H9 (cell line): ENCODE results near the gene SCN8A. TPM values are rescaled to one million over a fixed set of nuclear protein-coding genes. Genes with fewer than 3 reads are reported as not detected.

Experiments
- DNase-seq: peaks from one replicate; pipeline ENCODE4 v3.0.0-alpha.2; 2017
- H2AFZ ChIP-seq: one replicate; pipeline ENCODE4 v1.6.1; 2013; ENCODE audit warnings: mild to moderate bottlenecking, low read length, control low read depth, moderate library complexity
- H2AK5ac ChIP-seq: 2 replicates; pipeline ENCODE4 v1.6.1; 2013; ENCODE audit warnings: low read length, control low read depth, mixed read lengths; ENCODE audit not compliant: insufficient read length
- H2BK120ac ChIP-seq: one replicate; pipeline ENCODE4 v1.6.1; 2013; ENCODE audit warnings: low read depth, mild to moderate bottlenecking, low read length, control low read depth, inconsistent platforms; ENCODE audit not compliant: poor library complexity, severe bottlenecking
- H2BK12ac ChIP-seq: 2 replicates; pipeline ENCODE4 v1.6.1; 2013; ENCODE audit warnings: low read length, control low read depth, mixed read lengths, low read depth; ENCODE audit not compliant: insufficient read length
- H2BK15ac ChIP-seq: 2 replicates; pipeline ENCODE4 v1.6.1; 2013; ENCODE audit warnings: low read depth, low read length, control low read depth
- H2BK20ac ChIP-seq: one replicate; pipeline ENCODE4 v1.6.1; 2013; ENCODE audit warnings: low read depth, mild to moderate bottlenecking, low read length, control low read depth, inconsistent platforms; ENCODE audit not compliant: poor library complexity, severe bottlenecking
- H2BK5ac ChIP-seq: 2 replicates; pipeline ENCODE4 v1.6.1; 2013; ENCODE audit warnings: low read length, control low read depth, mixed read lengths; ENCODE audit not compliant: insufficient read length
- H3K14ac ChIP-seq: 2 replicates; pipeline ENCODE4 v1.6.1; 2013; ENCODE audit warnings: low read length, control low read depth; ENCODE audit not compliant: insufficient read depth
- H3K18ac ChIP-seq: 2 replicates; pipeline ENCODE4 v1.6.1; 2013; ENCODE audit warnings: low read depth, mild to moderate bottlenecking, mixed read lengths, low read length, control low read depth; ENCODE audit not compliant: insufficient read length
- H3K23ac ChIP-seq: 2 replicates; pipeline ENCODE4 v1.6.1; 2013; ENCODE audit warnings: low read length, control low read depth, mixed read lengths, low read depth; ENCODE audit not compliant: insufficient read length
- H3K23me2 ChIP-seq: 2 replicates; pipeline ENCODE4 v1.6.1; 2013; ENCODE audit warnings: low read depth, mild to moderate bottlenecking, mixed read lengths, low read length, control low read depth; ENCODE audit not compliant: insufficient read length, poor library complexity, severe bottlenecking
- H3K27ac ChIP-seq: 2 replicates; pipeline ENCODE4 v1.5.1; 2013; ENCODE audit warnings: low read length, control low read depth, mixed read lengths, low read depth; ENCODE audit not compliant: insufficient read length
- H3K27me3 ChIP-seq: 2 replicates; pipeline ENCODE4 v1.6.1; 2013; ENCODE audit warnings: low read length, control low read depth, inconsistent platforms; ENCODE audit not compliant: insufficient read depth
- H3K4ac ChIP-seq: 2 replicates; pipeline ENCODE4 v1.6.1; 2013; ENCODE audit warnings: low read depth, mild to moderate bottlenecking, control low read depth, inconsistent platforms, low read length, moderate library complexity
- H3K4me1 ChIP-seq: 2 replicates; pipeline ENCODE4 v1.6.1; 2013; ENCODE audit warnings: low read length, control low read depth, inconsistent platforms; ENCODE audit not compliant: insufficient read depth
- H3K4me2 ChIP-seq: 2 replicates; pipeline ENCODE4 v1.6.1; 2013; ENCODE audit warnings: low read length, control low read depth, mixed read lengths; ENCODE audit not compliant: insufficient read length, insufficient read depth
- H3K56ac ChIP-seq: 2 replicates; pipeline ENCODE4 v1.6.1; 2013; ENCODE audit warnings: low read depth, mild to moderate bottlenecking, mixed read lengths, low read length, control low read depth; ENCODE audit not compliant: insufficient read length
- H3K79me1 ChIP-seq: 2 replicates; pipeline ENCODE4 v1.6.1; 2013; ENCODE audit warnings: low read depth, mild to moderate bottlenecking, moderate library complexity, low read length, control low read depth, inconsistent platforms; ENCODE audit not compliant: insufficient read depth, poor library complexity, severe bottlenecking
- H3K79me2 ChIP-seq: 2 replicates; pipeline ENCODE4 v1.6.1; 2013; ENCODE audit warnings: low read length, control low read depth, inconsistent platforms; ENCODE audit not compliant: insufficient read depth
- H3K9ac ChIP-seq: 2 replicates; pipeline ENCODE4 v1.6.1; 2013; ENCODE audit warnings: low read length, control low read depth, mixed read lengths; ENCODE audit not compliant: insufficient read length; ENCODE audit errors: extremely low read depth
- H3K9me3 ChIP-seq: one replicate; pipeline ENCODE4 v1.6.1; 2013; ENCODE audit warnings: low read depth, low read length, inconsistent platforms; ENCODE audit not compliant: control insufficient read depth
- H3T11ph ChIP-seq: one replicate; pipeline ENCODE4 v1.6.1; 2013; ENCODE audit warnings: mild to moderate bottlenecking, low read length, control low read depth, inconsistent platforms
- H4K20me1 ChIP-seq: one replicate; pipeline ENCODE4 v1.6.1; 2013; ENCODE audit not compliant: control insufficient read depth, insufficient read length, insufficient read depth
- H4K5ac ChIP-seq: 2 replicates; pipeline ENCODE4 v1.6.1; 2013; ENCODE audit warnings: low read depth, mild to moderate bottlenecking, mixed read lengths, low read length, control low read depth; ENCODE audit not compliant: insufficient read length
- H4K8ac ChIP-seq: replicated peaks from 2 replicates; pipeline ENCODE4 v1.6.1; 2013; ENCODE audit warnings: low read length, control low read depth, mixed read lengths, low read depth; ENCODE audit not compliant: insufficient read length
- H4K91ac ChIP-seq: 2 replicates; pipeline ENCODE4 v1.6.1; 2013; ENCODE audit warnings: low read depth, mild to moderate bottlenecking, moderate library complexity, mixed read lengths, low read length, control low read depth; ENCODE audit not compliant: insufficient read length
- H3K27ac Mint-ChIP-seq, 3 experiments: 2 replicates in 2 of 3; 3 replicates in 1 of 3; pipeline ENCODE4 v1.8.0; 2020 to 2021; ENCODE audit warnings: mixed read lengths in 3 of 3, mild to moderate bottlenecking in 1 of 3, moderate library complexity in 1 of 3
- H3K27me3 Mint-ChIP-seq: 2 replicates; pipeline ENCODE4 v1.8.0; 2021; ENCODE audit warnings: low read depth, mild to moderate bottlenecking, moderate library complexity, mixed read lengths
- H3K36me3 Mint-ChIP-seq, 3 experiments: 2 replicates in 2 of 3; 3 replicates in 1 of 3; pipeline ENCODE4 v1.8.0; 2020 to 2021; ENCODE audit warnings: low read depth in 3 of 3, mixed read lengths in 3 of 3; ENCODE audit not compliant: insufficient read depth in 1 of 3
- H3K4me1 Mint-ChIP-seq, 2 experiments: 2 replicates each; pipeline ENCODE4 v1.8.0; 2020; ENCODE audit warnings: mixed read lengths in 2 of 2
- H3K4me3 Mint-ChIP-seq, 2 experiments: 2 replicates in 1 of 2; 3 replicates in 1 of 2; pipeline ENCODE4 v1.8.0; 2020 to 2021; ENCODE audit warnings: mild to moderate bottlenecking in 2 of 2, mixed read lengths in 2 of 2, moderate library complexity in 1 of 2
- H3K9me3 Mint-ChIP-seq, 2 experiments: 2 replicates in 1 of 2; 3 replicates in 1 of 2; pipeline ENCODE4 v1.8.0; 2020; ENCODE audit warnings: mild to moderate bottlenecking in 2 of 2, mixed read lengths in 2 of 2, moderate library complexity in 1 of 2
- WGBS: extraction: QIAGEN DNeasy Blood & Tissue Kit; methylation state at CpG from one replicate; pipeline ENCODE4 v1.1.7; 2013; ENCODE audit warnings: missing lambda C conversion rate, low lambda C conversion rate, mixed read lengths; ENCODE audit not compliant: insufficient read length; ENCODE audit errors: extremely low coverage; 5-methylcytosine and 5-hydroxymethylcytosine counted together
- total RNA-seq: library from RNA; stranded (reverse); gene quantifications from 2 replicates; pipeline ENCODE4 v1.2.1, GENCODE V29; 2021
- TF ChIP-seq, protein P1 (sequence below): fragments of 200-600 bp; sonication (generic); conservative IDR thresholded peaks from 3 replicates; pipeline ENCODE4 v1.8.0; 2021; ENCODE audit warnings: antibody characterized with exemption, mild to moderate bottlenecking

Gene SCN8A
- total RNA-seq, 1 experiment from 2014 or later, result 15.2 TPM

GRCh38 chr12:51850081-51850964 is 259.3 kb downstream of the SCN8A start:
- peak overlapping the region in 1 of 2 experiments; percentile 76; a peak in 2 of 5 replicates for H3K4me3 Mint-ChIP-seq

More at GRCh38 chr12:51850081-51850964, 259.3 kb downstream of the SCN8A start:
- Histone ChIP-seq H2BK12ac (no peak overlapping the region), H2AK5ac (no peak overlapping the region), H2BK120ac (no peak overlapping the region), H3K9ac (no peak overlapping the region), H3K23ac (no peak overlapping the region), H3K4me2 (no peak overlapping the region), H3K27ac (no peak overlapping the region), H3K27me3 (peaks cover 25% of the 10 kb centered on the region; the same call in 1 of the 2 replicates), H2BK20ac (no peak overlapping the region), H3K79me2 (no peaks in the 10 kb centered on the region), H3K9me3 (no peaks in the 10 kb centered on the region), H3K4ac (no peak overlapping the region), H4K20me1 (no peaks in the 10 kb centered on the region), H3K56ac (no peak overlapping the region), H4K91ac (no peak overlapping the region), H3K79me1 (no peaks in the 10 kb centered on the region), H4K5ac (no peak overlapping the region), H3K14ac (no peak overlapping the region), H3K23me2 (peaks cover 20% of the 10 kb centered on the region), H3K18ac (no peak overlapping the region), H2BK5ac (no peak overlapping the region), H4K8ac (no peak overlapping the region), H3T11ph (no peak overlapping the region), H2AFZ (no peak overlapping the region), H3K4me1 (no peaks in the 10 kb centered on the region; the same call in 1 of the 2 replicates), H2BK15ac (no peak overlapping the region)
- Mint-ChIP-seq H3K4me1 (peaks cover 41 to 56% of the 10 kb centered on the region in 2 experiments), H3K9me3 (no peaks in the 10 kb centered on the region), H3K36me3 (peaks cover 0 to 2% (median 0%) of the 10 kb centered on the region in 3 experiments; a peak in 2 of 7 replicates), H3K27me3 (peaks cover 59% of the 10 kb centered on the region), H3K27ac (no peak overlapping the region)
- DNase-seq, result no peak
- WGBS, result no CpG with 5 or more reads among the region's 8 CpGs
- TF ChIP-seq, protein P1, sequence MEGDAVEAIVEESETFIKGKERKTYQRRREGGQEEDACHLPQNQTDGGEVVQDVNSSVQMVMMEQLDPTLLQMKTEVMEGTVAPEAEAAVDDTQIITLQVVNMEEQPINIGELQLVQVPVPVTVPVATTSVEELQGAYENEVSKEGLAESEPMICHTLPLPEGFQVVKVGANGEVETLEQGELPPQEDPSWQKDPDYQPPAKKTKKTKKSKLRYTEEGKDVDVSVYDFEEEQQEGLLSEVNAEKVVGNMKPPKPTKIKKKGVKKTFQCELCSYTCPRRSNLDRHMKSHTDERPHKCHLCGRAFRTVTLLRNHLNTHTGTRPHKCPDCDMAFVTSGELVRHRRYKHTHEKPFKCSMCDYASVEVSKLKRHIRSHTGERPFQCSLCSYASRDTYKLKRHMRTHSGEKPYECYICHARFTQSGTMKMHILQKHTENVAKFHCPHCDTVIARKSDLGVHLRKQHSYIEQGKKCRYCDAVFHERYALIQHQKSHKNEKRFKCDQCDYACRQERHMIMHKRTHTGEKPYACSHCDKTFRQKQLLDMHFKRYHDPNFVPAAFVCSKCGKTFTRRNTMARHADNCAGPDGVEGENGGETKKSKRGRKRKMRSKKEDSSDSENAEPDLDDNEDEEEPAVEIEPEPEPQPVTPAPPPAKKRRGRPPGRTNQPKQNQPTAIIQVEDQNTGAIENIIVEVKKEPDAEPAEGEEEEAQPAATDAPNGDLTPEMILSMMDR, result no peak
